ENCODE data around the gene F12.

The F12 gene

DNA sequence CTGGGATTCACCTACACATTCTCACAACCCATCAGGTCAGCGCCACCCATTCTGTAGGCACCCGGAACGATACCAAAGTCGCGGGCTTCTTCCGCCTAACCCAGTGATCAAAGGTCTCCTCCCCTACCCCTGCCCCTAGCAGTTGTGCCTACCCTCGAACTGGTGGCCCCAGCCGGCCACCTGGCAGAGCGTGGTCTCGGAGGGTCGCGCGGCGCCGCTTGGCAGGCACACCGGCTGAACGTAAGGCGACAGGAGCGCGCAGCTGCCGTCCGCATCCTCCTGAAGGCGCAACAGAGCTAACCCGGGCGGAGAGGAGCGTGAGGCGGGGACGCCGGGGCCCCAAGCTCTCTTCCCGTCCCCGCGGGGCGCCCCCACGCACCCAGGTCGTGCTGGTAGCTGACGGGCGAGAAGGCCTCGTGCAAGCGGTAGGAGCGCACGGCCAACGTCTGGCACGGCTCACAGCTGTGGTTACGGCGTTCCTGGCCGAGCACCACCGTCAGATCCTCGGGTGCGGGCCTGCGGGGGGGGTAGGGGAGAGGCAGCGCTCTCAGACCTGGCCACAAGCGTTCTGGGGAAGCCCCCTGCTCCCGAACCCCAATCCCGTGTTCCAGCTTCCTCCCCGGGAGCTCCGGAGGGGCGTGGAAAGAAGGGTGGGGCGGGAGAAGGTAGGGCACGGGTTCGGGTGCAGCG, 6.1 kb downstream of the F12 start:
- TF ChIP-seq, protein P1, sequence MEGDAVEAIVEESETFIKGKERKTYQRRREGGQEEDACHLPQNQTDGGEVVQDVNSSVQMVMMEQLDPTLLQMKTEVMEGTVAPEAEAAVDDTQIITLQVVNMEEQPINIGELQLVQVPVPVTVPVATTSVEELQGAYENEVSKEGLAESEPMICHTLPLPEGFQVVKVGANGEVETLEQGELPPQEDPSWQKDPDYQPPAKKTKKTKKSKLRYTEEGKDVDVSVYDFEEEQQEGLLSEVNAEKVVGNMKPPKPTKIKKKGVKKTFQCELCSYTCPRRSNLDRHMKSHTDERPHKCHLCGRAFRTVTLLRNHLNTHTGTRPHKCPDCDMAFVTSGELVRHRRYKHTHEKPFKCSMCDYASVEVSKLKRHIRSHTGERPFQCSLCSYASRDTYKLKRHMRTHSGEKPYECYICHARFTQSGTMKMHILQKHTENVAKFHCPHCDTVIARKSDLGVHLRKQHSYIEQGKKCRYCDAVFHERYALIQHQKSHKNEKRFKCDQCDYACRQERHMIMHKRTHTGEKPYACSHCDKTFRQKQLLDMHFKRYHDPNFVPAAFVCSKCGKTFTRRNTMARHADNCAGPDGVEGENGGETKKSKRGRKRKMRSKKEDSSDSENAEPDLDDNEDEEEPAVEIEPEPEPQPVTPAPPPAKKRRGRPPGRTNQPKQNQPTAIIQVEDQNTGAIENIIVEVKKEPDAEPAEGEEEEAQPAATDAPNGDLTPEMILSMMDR (IDR thresholded peaks at IDR 0.05) = no peak
- Histone ChIP-seq H3K4me2 (ENCODE audit: low read length) (peak overlapping the region; percentile 93), H3K27me3 (ENCODE audit: control insufficient read depth, insufficient read depth, low read length) (no peaks in the 10 kb centered on the region), H3K9me3 (ENCODE audit: control insufficient read depth, low read length) (no peaks in the 10 kb centered on the region), H3K36me3 (ENCODE audit: control insufficient read depth, insufficient read depth, low read length) (no peaks in the 10 kb centered on the region), H3K4me1 (peaks cover 26% of the 10 kb centered on the region), H2AFZ (peak overlapping the region; percentile 80), H3K4me3 (ENCODE audit: low read depth, low read length) (peak overlapping the region; percentile 65), H3K79me2 (no peaks in the 10 kb centered on the region), H3K27ac (no peak overlapping the region), H3K9ac (no peak overlapping the region)

DNA sequence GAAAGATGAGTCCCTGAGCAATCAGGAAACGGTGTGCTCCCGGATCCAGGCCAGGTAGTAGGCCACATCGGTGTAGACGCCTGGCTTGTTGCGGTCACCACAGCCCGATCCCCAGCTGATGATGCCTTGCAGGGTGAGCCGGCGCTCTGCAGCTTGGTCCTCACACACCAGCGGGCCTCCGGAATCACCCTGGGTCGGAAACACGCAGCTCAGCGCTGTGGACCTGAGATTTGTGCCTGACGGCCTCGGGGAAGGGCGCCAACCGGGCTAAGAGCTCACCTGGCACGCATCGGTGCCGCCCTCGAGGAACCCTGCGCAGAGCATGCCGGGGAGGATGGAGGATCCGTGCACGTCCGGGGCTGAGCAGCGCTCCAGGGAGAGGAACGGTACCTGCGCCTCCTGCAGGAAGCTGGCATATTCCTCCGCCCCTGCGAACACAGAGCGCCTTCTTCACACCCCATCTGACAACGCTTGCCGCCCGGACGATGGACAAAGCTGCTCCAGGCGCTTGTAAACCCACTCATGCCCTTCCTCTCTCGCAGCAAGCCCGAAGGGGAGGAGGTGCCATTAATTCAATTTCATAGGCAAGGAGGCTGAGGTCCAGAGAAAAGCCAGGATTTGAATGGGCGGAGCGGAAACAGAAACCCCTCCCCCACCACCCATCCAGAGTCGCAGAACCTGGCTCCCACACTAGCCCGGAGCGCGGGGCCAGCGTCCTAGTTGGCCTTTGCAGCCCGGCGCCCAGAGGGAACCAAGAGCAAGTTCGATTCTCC, 6.9 kb downstream of the F12 start:
- H3K9me3 ChIP-seq (ENCODE audit: control insufficient read depth, low read length) = no peaks in the 10 kb centered on the region
- H3K27ac ChIP-seq = no peak overlapping the region
- TF ChIP-seq, protein P1 (IDR thresholded peaks at IDR 0.05) = peak; percentile 45
- peak overlapping the region; percentile 93 for H3K4me2 ChIP-seq (ENCODE audit: low read length)
- H3K79me2 ChIP-seq = no peaks in the 10 kb centered on the region
- no peak overlapping the region for H3K9ac ChIP-seq
- H3K27me3 ChIP-seq (ENCODE audit: control insufficient read depth, insufficient read depth, low read length) = no peaks in the 10 kb centered on the region
- H3K4me3 ChIP-seq (ENCODE audit: low read depth, low read length) = peak overlapping the region; percentile 65
- H2AFZ ChIP-seq = peak overlapping the region; percentile 80
- H3K4me1 ChIP-seq = peaks cover 26% of the 10 kb centered on the region
- H3K36me3 ChIP-seq (ENCODE audit: control insufficient read depth, insufficient read depth, low read length) = no peaks in the 10 kb centered on the region

DNA sequence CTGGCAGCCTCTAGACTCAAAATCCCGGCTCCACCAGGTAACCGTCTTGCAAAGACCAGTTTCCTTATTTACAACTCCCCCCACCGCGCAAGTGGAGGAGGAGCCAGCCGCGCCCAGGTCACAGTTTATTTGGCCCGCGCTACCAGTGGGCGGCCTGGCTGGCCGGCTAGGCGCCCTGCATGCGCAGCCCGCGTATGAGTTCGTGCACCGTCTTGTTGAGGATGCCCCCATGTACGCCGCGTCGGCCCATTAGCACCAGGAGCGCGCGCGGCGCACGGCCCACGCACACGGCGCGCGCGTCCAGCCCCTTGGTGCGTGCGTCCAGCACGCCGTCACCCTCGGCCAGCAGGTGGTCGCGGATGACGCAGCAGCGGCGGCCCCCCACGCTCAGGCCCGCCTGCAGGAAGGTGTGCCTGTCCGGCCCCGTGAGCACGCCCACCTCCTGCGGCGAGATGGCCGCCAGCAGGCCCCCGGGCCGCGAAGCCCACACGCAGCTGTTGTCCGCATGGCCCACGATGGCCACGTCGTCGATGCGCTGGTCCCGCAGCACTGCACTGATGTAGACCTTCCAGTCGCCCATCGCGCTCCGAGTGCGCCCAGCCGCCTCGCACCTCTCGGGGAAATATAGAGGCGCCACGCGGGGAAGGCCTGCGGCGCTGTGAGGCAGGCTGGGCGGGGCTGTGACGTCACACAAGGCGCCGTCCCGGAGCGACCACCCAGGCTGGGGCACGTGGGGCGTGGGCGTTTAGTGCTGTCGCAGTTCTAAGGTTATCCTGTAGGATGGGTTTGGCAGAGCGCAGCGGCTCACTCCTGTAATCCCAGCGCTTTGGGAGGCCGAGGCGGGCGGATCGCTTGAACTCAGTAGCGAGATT, 9.1 kb downstream of the F12 start, which contains the start of gene PFN3:
Gene PFN3 (minus strand): TSS at position 665 of the 872 bp plus-strand sequence. CDS start 85 bp downstream, at position 580.
- Histone ChIP-seq H3K9ac (no peak within 1 kb of the TSS), H3K9me3 (ENCODE audit: control insufficient read depth, low read length) (no peaks in the 10 kb centered on the region), H3K27ac (no peak within 1 kb of the TSS), H3K27me3 (ENCODE audit: control insufficient read depth, insufficient read depth, low read length) (no peaks in the 10 kb centered on the region), H3K4me1 (peaks cover 26% of the 10 kb centered on the region), H3K4me3 (ENCODE audit: low read depth, low read length) (no peak within 1 kb of the TSS), H3K79me2 (no peaks in the 10 kb centered on the region), H3K36me3 (ENCODE audit: control insufficient read depth, insufficient read depth, low read length) (no peaks in the 10 kb centered on the region), H2AFZ (no peak within 1 kb of the TSS), H3K4me2 (ENCODE audit: low read length) (no peak within 1 kb of the TSS)
- TF ChIP-seq, protein P1 (IDR thresholded peaks at IDR 0.05) = no peak

DNA sequence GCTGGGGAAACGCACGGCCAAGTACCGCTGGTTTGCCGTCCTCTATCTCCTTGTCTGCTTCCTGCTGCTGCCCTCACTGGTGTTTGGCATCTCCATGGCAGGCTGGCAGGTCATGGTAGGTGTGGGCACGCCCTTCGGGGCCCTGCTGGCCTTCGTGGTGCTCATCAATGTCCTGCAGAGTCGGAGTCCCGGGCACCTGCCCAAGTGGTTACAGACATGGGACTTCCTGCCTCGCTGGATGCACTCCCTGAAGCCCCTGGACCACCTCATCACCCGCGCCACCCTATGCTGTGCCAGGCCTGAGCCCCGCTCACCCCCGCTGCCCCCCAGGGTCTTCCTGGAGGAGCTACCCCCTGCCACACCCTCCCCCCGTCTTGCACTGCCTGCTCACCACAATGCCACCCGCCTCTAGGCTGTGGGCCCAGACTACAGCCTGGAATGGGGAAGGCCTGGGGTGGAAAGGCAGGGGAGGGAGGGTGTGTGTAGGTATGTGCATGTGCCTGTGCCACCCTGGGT, 11.4 kb downstream of the F12 start:
- Histone ChIP-seq H3K27ac (no peak overlapping the region), H3K4me2 (ENCODE audit: low read length) (no peak overlapping the region), H3K27me3 (ENCODE audit: control insufficient read depth, insufficient read depth, low read length) (no peaks in the 10 kb centered on the region), H3K9ac (no peak overlapping the region), H3K4me1 (peaks cover 7% of the 10 kb centered on the region), H3K9me3 (ENCODE audit: control insufficient read depth, low read length) (no peaks in the 10 kb centered on the region), H2AFZ (no peak overlapping the region), H3K36me3 (ENCODE audit: control insufficient read depth, insufficient read depth, low read length) (no peaks in the 10 kb centered on the region), H3K4me3 (ENCODE audit: low read depth, low read length) (no peak overlapping the region), H3K79me2 (no peaks in the 10 kb centered on the region)
- TF ChIP-seq, protein P1 (IDR thresholded peaks at IDR 0.05) = no peak

All from parathyroid adenoma (tissue), 2 donors.